GM19452 (cell line): ENCODE measurements around the gene LTBP1.
"Not testable (repeated sequence)": the region's sequence is repeated elsewhere in the genome, so short reads cannot be mapped to it uniquely, and the experiment has no call there.

Experiments used
- ATAC-seq: cut with Tn5 transposase; IDR thresholded peaks from one replicate; pipeline ENCODE4 v1.9.1; 2021; ENCODE audit not compliant: unreplicated experiment

The LTBP1 gene

GRCh38 chr2:33333433-33333832, 386.7 kb downstream of the LTBP1 start:
- ATAC-seq, result no peak

- ATAC-seq, result no peak
Measured at GRCh38 chr2:33334083-33334482, 387.3 kb downstream of the LTBP1 start.

- no peak for ATAC-seq
Measured at GRCh38 chr2:33335516-33335915, 388.8 kb downstream of the LTBP1 start.

- ATAC-seq, result no peak
Measured at GRCh38 chr2:33336036-33336625, 389.4 kb downstream of the LTBP1 start.

- no peak for ATAC-seq
Measured at GRCh38 chr2:33337385-33337960, 390.7 kb downstream of the LTBP1 start.

GRCh38 chr2:33337981-33338380, 391.2 kb downstream of the LTBP1 start:
- ATAC-seq, result no peak

GRCh38 chr2:33339269-33339668, 392.5 kb downstream of the LTBP1 start:
- no peak for ATAC-seq

- no peak for ATAC-seq
Measured at GRCh38 chr2:33340280-33340679, 393.5 kb downstream of the LTBP1 start.

- no peak for ATAC-seq
Measured at GRCh38 chr2:33342171-33342570, 395.4 kb downstream of the LTBP1 start.

- no peak for ATAC-seq
Measured at GRCh38 chr2:33342705-33343104, 396.0 kb downstream of the LTBP1 start.

- no peak for ATAC-seq
Measured at GRCh38 chr2:33343387-33343895, 396.7 kb downstream of the LTBP1 start.

- ATAC-seq, result no peak
Measured at GRCh38 chr2:33344230-33344629, 397.5 kb downstream of the LTBP1 start.

- ATAC-seq, result no peak
Measured at GRCh38 chr2:33347856-33348255, 401.1 kb downstream of the LTBP1 start.

GRCh38 chr2:33350632-33351031, 403.9 kb downstream of the LTBP1 start:
- no peak for ATAC-seq

GRCh38 chr2:33351781-33352180, 405.0 kb downstream of the LTBP1 start:
- no peak for ATAC-seq

- no peak for ATAC-seq
Measured at GRCh38 chr2:33354981-33355380, 408.2 kb downstream of the LTBP1 start.

GRCh38 chr2:33358878-33359277, 412.1 kb downstream of the LTBP1 start:
- ATAC-seq, result no peak

GRCh38 chr2:33363325-33364298, 416.9 kb downstream of the LTBP1 start:
- no peak for ATAC-seq

GRCh38 chr2:33365264-33365970, 418.7 kb downstream of the LTBP1 start:
- ATAC-seq, result no peak

- ATAC-seq, result no peak
Measured at GRCh38 chr2:33366473-33366872, 419.7 kb downstream of the LTBP1 start.

- ATAC-seq, result not testable (repeated sequence)
Measured at GRCh38 chr2:33368524-33368923, 421.8 kb downstream of the LTBP1 start.
